NCI-H774 (cell line): ENCODE measurements around the gene PEAR1.

ENCODE experiments used
- DNase-seq: peaks from one replicate; lab custom pipeline; 2025; lab: John Stamatoyannopoulos, UW

Gene PEAR1

GRCh38 chr1:156901966-156902915 lies 8.7 kb downstream of the PEAR1 start:
- DNase-seq: no peak

GRCh38 chr1:156903328-156904091 lies 10.0 kb downstream of the PEAR1 start:
- no peak for DNase-seq

- DNase-seq: no peak
These were observed 10.9 kb downstream of the PEAR1 start for GRCh38 chr1:156904187-156904959.

GRCh38 chr1:156905176-156905575 lies 11.7 kb downstream of the PEAR1 start:
- DNase-seq: no peak

- no peak for DNase-seq
These were observed 12.1 kb downstream of the PEAR1 start for GRCh38 chr1:156905651-156906050.

- no peak for DNase-seq
These were observed 12.8 kb downstream of the PEAR1 start for GRCh38 chr1:156906206-156906906.

GRCh38 chr1:156908541-156908940 lies 15.0 kb downstream of the PEAR1 start:
- no peak for DNase-seq

GRCh38 chr1:156908955-156909354 lies 15.4 kb downstream of the PEAR1 start:
- no peak for DNase-seq

- no peak for DNase-seq
These were observed 16.2 kb downstream of the PEAR1 start for GRCh38 chr1:156909671-156910070.

GRCh38 chr1:156910309-156910782 lies 16.8 kb downstream of the PEAR1 start:
- peak; percentile 13 for DNase-seq

GRCh38 chr1:156911577-156912298 lies 18.2 kb downstream of the PEAR1 start:
- DNase-seq: no peak

- no peak for DNase-seq
These were observed 18.8 kb downstream of the PEAR1 start for GRCh38 chr1:156912310-156912709.

- DNase-seq: peak; percentile 2
These were observed 19.6 kb downstream of the PEAR1 start for GRCh38 chr1:156912861-156913808.

GRCh38 chr1:156913809-156914387 lies 20.4 kb downstream of the PEAR1 start:
- no peak for DNase-seq

- DNase-seq: no peak
These were observed 20.9 kb downstream of the PEAR1 start for GRCh38 chr1:156914440-156914856.

GRCh38 chr1:156920233-156921052 lies 26.9 kb downstream of the PEAR1 start, which contains the start of gene LRRC71:
LRRC71 (plus strand) TSS chr1:156920632; CDS start chr1:156920804, 172 bp downstream.
- peak; percentile 76 for DNase-seq

- no peak for DNase-seq
These were observed 27.6 kb downstream of the PEAR1 start for GRCh38 chr1:156921053-156921529.
